Left cardiac atrium (tissue), 4 donors: ENCODE results near the gene TBC1D26. TPM values are rescaled to one million over a fixed set of nuclear protein-coding genes. Genes with fewer than 3 reads are reported as not detected.
A peak's percentile ranks its signal among the peaks of the same experiment; 100 is the strongest.
"Not testable (repeated sequence)": the region's sequence is repeated elsewhere in the genome, so short reads cannot be mapped to it uniquely, and the experiment has no call there.

Source experiments
- ATAC-seq, 2 donors: fragments of 200-7000 bp; cut with Tn5 transposase; one replicate each; pipeline ENCODE4 v1.9.1; 2020; ENCODE audit warnings: mild to moderate bottlenecking in 2 of 2, moderate library complexity in 2 of 2
- DNase-seq: peaks from one replicate; pipeline ENCODE4 v3.0.0-alpha.2; 2020
- intact Hi-C, 2 donors: fragments of 100-400 bp; cut with DNase I; formaldehyde crosslinking; loops; one replicate each; pipeline versions ENCODE4 v1.14.1 to v1.15.1; 2022 to 2023
- total RNA-seq, 2 donors: library from RNA; stranded (reverse); fragmentation: NEBNext Ultra II Directional; extraction: Animal tissue kit (Norgen Biotek cat#: 25700); gene quantifications; one replicate each; pipeline ENCODE4 v1.2.1, GENCODE V29; 2021
- donor health status: DM: no; HTN: yes; CAD: no.
- donor health status: DM: no; HTN: yes; CAD: no; lungs with severe emphysema.
- donor health status: DM: yes; HTN: yes; CAD: no.
- donor health status: Dilated cardiomyopathy.

The TBC1D26 gene
- total RNA-seq, 2 donors from 2014 or later, result not detected

- no peak for DNase-seq
- intact Hi-C loops, result no loop called here
- no peak for ATAC-seq
Measured at GRCh38 chr17:15741624-15742023, 9.5 kb downstream of the TBC1D26 start.

DNA sequence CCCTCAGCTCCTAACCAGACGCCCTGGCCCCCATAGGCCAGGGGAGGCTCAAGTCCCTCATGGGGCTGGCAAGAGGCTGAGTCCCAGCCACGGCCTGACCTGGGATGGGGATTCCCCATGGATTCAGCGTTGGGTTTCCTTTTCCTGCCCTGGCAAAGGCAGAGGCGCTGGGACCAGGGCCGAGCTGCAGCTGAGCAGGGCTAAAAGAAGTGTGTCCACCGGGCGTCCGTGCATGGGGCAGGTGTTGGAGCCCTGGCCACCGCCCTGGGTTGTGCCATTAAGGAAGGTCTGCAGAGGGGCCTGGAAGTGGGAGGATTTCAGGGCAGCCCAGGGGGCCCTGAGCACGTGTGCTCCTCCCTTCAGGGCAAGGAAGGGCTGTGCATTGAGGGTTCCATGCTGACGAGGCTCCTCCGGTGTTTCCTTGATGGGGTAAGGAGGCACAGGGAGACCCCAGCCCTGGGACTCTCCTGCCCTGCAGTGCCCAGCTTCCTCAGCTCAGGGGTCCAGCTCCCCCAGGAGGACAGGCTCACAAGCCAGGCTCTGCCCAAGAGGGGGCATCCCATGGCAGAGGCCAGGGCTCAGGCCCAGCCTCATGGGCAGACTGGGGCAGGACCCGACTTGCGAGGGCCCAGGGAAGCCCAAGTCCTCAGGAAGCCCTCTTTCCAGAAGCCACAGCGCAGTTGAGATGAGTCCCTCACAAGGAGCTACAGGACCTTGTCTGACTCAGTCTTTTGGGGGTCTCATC is 10.1 kb downstream of the TBC1D26 start:
- DNase-seq (no peak), ATAC-seq (no peak)
- intact Hi-C loops, result no loop called here

DNA sequence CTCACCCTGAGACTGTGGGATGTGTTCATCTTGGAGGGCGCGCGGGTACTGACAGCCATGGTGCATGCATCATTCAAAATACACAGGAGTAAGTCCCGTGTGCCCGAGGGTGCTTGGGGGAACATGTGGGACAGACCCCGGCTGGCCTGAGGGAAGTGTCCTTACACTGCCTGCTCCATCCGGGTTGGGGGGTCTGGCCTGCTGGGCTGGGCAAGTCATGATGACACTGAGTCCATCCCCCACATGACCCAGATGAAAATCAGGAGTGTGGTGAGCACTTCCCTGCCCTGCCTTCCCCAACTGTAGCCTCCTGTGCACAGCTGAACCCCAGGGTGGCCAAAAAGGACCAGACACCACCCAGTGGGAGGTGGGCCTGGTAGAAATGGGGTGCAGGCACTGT is 10.8 kb downstream of the TBC1D26 start:
- DNase-seq, result no peak
- ATAC-seq, result no peak
- intact Hi-C loops, result no loop called here

- no peak for ATAC-seq
- DNase-seq, result no peak
- intact Hi-C loops, result no loop called here
Measured at GRCh38 chr17:15744074-15744676, 12.1 kb downstream of the TBC1D26 start.

- DNase-seq (no peak), ATAC-seq (no peak)
- intact Hi-C loops, result no loop called here
Measured at GRCh38 chr17:15744885-15745284, 12.8 kb downstream of the TBC1D26 start.

GRCh38 chr17:15749403-15749802 is 17.3 kb downstream of the TBC1D26 start:
- DNase-seq, ATAC-seq, intact Hi-C loops: not testable (repeated sequence)

DNA sequence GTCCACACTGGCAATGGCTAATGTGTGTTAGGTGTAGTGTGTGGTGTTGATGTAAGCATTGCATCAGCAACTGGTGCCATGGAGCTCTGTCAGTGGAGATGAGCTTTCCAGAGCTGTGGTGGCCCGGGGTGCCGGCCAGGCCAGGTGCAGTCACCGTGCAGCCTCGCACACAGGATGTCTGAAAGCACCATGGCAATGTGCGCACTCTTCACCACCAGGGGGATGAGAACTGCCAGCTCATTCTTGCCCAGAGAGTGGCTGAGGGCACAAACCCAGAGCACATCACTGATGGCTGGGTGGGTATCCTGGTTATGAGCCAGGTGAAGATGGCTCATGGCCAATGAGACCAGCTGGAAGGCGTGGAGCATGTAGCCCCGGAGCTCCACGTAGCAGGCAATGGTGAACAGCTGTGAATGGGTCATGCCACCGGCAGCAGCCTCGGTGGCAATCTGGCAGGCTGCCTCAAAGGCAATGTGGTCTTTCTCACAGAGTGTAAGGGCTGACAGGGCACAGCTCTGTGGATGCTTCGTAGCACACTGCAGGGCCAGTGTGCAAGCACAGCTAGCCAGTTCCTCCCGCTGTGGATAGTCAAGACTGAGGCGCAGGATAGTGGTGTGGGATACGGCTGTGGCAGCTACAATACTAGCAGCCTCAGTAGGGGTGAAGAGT is 36.9 kb downstream of the TBC1D26 start:
- peak; percentile 75 to 91 for ATAC-seq
- DNase-seq, intact Hi-C loops: not testable (repeated sequence)

DNA sequence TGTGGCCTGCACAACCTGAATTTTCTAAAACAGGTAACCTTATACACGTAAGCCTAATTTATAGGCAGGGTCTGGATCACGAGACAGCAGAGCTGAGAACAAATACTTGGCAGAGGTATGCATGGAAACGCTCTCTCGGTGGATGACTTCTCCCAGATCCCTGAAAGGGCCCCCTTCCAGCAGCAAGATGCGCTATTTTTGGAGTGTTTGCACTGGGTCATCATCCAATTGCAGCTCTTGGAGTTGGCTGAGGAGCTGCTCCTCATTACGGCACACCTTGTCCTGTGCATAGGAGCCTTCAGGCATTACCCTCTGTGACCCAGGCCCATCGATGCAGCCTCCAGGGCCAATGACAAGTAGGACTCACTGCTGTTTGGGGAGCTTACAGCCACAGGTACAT is 38.6 kb downstream of the TBC1D26 start:
- intact Hi-C loops, DNase-seq: not testable (repeated sequence)
- peak; percentile 38 to 55 for ATAC-seq

DNA sequence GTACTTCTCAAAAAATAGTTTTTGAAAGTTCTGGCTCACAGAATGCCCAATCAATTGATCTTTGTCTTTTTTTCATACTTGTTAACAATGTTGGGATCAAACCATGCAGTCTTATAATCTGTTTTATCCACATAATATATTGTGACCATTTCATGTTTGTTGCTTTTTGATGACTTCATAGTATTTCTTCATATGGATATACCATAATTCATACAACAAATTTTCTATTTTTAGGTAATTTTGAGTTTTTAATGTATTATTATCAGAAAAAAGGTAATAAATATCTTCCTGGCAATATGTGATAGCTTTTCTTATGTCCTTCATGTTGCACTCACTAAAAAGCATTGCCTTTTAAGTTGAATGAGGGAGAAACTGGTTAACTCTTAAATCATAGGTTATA is 44.8 kb downstream of the TBC1D26 start:
- intact Hi-C loops, result no loop called here
- DNase-seq (no peak), ATAC-seq (no peak)

GRCh38 chr17:15777297-15777696 is 45.2 kb downstream of the TBC1D26 start:
- intact Hi-C loops, result no loop called here
- ATAC-seq (no peak), DNase-seq (no peak)

DNA sequence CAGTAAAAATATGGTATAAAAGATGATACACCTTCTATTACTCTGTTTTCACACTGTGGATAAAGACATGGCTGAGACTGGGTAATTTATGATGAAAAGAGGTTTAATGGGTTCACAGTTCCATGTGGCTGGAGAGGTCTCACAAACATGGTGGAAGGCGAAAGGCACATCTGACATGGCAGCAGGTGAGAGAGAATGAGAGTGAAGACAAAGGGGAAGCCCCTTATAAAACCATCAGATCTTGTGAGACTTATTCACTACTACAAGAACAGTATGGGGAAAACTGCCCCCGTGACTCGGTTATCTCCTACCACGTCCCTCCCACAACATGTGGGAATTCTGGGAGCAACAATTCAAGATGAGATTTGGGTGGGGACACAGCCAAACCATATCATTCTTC is 45.6 kb downstream of the TBC1D26 start:
- intact Hi-C loops, result no loop called here
- ATAC-seq (no peak), DNase-seq (no peak)

DNA sequence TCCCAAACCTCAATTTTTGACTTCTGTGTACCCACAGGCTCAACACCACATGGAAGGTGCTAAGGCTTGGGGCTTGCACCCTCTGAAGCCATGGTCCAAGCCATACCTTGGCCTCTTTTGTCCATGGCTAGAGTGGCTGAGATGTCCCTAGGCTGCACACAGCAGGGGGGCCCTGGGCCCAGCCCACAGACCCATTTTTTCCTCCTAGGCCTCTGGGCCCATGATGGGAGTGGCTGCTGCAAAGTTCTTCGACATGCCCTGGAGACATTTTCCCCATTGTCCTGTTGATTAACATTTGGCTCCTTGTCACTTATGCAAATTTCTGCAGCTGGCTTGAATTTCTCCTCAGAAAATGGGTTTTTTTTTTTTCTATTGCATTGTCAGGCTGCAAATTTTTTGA is 47.0 kb downstream of the TBC1D26 start:
- no peak for DNase-seq
- intact Hi-C loops, result no loop called here
- no peak for ATAC-seq

GRCh38 chr17:15780188-15780587 is 48.1 kb downstream of the TBC1D26 start:
- ATAC-seq, result no peak
- DNase-seq, result no peak
- intact Hi-C loops, result no loop called here

DNA sequence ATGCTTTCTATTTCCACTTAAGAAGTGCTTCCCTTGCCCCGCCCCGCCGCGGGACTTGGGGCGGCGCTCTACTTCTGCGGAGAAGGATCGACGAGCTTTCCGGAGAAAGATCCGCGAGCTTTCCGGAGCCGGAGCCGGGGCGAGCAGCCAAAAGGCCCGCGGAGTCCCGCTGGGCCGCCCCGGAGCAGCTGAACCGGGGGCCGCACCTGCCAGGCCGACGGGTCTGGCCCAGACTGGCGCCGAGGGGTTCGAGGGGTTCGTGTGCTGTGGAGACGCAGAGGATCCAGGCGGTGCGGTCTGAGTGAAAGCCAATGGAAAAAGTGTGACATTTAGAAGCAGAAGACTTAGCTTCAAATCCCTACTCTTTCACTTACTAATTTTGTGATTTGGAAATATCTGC is 50.8 kb downstream of the TBC1D26 start:
- DNase-seq (peak; percentile 71), ATAC-seq (peak; percentile 45 to 75)
- intact Hi-C loops, result no loop called here

DNA sequence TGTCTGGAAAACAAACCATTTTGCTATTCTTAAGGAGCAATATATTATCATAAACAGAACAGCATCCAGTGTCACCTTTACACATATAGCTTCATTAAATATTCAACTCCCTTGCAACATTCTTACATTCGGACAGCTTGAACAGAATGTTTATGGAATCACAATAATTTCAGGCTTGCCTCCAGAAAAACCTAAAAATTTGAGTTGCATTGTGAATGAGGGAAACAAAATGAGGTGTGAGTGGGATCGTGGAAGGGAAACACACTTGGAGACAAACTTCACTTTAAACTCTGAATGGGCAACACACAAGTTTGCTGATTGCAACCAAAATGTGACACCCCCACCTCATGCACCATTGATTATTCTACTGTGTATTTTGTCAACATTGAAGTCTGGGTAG is 51.4 kb downstream of the TBC1D26 start:
- intact Hi-C loops, result no loop called here
- DNase-seq (no peak), ATAC-seq (no peak)

DNA sequence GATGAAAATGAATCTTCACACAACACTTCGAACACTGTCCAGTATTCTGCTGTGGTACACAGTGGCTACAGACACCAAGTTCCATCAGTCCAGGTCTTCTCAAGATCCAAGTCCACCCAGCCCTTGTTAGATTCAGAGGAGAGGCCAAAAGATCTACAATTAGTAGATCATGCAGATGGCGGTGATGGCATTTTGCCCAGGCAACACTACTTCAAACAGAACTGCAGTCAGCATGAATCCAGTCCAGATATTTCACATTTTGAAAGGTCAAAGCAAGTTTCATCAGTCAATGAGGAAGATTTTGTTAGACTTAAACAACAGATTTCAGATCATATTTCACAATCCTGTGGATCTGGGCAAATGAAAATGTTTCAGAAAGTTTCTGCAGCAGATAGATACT is 52.3 kb downstream of the TBC1D26 start:
- ATAC-seq, intact Hi-C loops: not testable (repeated sequence)
- peak; percentile 40 for DNase-seq

DNA sequence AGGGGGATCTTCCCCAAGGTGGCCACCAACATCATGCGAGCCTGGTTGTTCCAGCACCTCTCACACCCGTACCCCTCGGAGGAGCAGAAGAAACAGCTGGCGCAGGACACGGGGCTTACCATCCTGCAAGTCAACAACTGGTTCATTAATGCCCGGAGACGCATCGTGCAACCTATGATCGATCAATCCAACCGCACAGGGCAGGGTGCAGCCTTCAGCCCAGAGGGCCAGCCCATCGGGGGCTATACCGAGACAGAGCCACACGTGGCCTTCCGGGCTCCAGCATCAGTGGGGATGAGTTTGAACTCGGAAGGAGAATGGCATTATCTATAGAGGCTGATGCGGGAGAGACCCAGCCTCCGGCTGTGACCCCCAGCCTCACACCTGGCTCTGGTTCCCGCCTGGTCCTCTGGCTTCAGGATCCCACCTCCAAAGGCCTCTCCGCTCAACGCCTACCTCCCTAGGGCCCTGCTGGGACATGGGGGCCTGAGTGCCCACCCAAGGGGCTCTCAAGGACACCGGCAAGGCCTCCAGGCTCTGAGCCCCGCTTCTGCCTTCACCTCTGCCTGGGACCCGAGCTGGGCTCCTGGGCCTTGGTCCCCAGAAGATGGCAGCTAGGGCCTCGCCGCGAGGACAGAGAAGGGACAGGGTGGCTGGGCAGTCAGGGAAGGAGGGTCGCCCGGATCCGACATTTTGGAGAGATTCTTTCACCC is 55.4 kb downstream of the TBC1D26 start:
- ATAC-seq, intact Hi-C loops, DNase-seq: not testable (repeated sequence)

- intact Hi-C loops, DNase-seq, ATAC-seq: not testable (repeated sequence)
Measured at GRCh38 chr17:15788365-15788764, 56.3 kb downstream of the TBC1D26 start.
